ENCODE measurements around the gene ATP6AP1. TPM values are rescaled to one million over a fixed set of nuclear protein-coding genes. Genes with fewer than 3 reads are reported as not detected.
A peak's percentile ranks its signal among the peaks of the same experiment; 100 is the strongest.

Gene ATP6AP1
- total RNA-seq, 1 experiment from 2014 or later = 48.9 TPM

DNA sequence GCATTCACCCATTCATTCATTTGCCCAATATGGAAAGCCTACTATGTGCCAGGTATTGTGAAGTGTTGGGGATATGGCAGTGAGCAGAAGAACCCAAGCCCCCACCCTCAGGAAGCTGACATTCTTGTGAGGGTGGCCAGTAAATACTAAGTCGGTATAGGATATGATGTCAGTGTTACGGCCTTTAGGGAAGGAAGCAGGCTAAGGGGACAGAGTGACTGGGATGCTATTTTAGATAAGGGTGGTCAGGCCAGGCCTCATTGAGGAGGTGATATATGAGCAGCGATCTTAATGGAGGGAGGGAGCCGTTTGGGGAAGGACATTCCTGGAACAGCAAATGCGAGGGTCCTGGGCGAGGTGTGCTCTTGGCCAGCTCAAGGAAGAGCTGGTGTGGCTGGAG is 2.0 kb downstream of the ATP6AP1 start:
- no peak for DNase-seq (ENCODE audit: low read depth)

DNA sequence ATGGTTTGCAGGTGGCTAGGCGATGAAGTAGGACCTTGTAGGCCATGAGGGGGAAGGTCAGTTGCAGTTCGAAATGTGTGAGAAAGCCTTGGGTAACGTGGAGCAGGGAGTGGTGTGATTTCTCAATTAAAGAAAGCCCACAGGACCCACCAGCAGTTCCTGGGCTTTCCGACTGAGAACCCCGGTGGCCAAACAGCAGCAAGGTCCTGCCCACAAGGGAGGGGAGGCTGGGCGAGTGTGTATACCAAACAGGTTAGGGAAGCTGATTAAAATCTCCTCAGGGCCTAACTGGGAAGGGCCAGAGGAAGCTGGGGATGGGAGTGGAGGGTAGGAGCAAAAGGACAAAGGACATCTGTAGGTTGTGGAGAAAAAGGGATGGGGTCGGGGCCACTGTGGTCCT is 2.4 kb downstream of the ATP6AP1 start:
- DNase-seq (ENCODE audit: low read depth) = no peak

DNA sequence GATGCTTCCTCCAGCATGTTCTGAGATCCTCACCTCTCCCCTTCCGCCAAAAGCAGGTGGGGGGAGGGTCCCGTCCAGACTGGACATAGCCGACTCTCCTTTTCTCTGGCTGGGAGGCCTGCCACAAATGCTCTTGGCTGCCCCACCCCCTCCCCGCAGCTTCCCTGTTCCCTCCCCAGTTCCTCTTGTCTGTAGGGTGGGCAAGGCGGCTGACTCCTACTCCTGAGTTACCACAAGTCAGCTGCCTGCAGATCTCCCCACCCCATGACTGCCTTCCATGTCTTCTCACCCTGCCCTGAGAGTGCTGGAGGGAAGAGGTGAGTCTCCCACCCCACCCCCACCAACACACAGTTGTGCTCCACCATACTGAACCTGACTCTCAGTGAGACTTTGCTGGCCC is 2.9 kb downstream of the ATP6AP1 start:
- DNase-seq (ENCODE audit: low read depth) = no peak

DNA sequence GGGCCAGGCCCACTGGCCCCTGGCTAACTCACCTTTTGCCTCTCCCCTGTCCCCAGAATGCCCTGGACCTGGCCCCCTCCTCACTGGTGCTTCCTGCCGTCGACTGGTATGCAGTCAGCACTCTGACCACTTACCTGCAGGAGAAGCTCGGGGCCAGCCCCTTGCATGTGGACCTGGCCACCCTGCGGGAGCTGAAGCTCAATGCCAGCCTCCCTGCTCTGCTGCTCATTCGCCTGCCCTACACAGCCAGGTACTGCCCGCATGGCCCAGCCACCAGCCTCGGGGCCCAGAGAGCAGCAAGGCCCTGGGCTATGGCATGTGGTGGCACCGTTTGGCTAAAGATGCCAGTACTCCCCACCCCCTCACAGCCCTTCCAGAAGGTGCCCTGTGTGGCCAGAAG is 3.7 kb downstream of the ATP6AP1 start:
- DNase-seq (ENCODE audit: low read depth) = no peak

DNA sequence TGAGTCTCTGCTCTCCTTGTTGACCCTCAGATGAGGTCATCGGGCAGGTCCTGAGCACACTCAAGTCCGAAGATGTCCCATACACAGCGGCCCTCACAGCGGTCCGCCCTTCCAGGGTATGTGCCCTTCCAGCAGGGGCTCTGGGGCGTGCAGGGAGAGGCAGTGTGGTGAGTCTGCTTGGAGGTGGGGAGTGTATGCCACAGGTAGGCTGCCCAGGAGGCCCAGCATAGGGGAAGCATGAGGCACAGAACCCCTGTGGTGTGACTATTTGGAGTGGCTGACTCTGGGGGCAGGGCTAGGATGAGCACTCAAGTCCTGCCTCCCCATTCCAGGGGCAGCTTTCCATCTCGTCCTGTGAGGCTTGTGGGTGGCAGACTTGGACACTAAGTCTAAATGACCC is 5.1 kb downstream of the ATP6AP1 start:
- no peak for DNase-seq (ENCODE audit: low read depth)

DNA sequence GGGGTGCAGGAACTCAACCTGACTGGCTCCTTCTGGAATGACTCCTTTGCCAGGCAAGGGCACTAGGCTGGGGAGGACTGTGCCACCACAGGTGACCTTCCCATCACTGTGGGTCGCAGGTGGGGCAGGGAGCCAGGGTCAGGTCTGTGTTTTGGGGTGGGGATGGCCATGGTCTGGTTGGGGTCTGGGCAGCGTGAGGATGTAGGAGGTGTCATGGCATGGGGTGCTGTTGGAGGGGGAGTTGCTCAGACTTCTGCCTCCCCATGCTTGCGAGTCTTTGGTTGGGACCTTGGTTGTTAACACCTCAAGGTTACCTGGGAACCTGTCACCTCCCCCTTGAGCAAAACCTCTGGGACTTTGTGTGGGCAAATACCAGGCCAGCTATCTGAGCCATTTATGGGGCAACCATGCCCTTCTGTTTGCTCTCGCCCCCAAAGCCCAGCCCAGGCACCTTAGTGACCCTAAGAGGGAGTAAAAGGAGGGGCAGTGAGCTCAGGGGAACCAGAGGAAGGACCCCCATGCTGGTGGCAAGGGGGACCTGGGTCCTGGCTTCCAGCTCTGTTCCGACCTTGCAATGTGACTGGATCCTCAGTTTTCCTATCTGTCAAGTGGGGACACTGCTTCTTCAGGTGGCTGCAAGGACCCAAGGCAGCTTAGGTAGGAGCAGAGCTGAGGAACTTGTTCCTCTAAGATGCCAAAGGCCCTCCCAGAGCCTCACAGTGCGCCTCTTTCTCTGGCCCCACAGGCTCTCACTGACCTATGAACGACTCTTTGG is 6.1 kb downstream of the ATP6AP1 start:
- DNase-seq (ENCODE audit: low read depth) = no peak

DNA sequence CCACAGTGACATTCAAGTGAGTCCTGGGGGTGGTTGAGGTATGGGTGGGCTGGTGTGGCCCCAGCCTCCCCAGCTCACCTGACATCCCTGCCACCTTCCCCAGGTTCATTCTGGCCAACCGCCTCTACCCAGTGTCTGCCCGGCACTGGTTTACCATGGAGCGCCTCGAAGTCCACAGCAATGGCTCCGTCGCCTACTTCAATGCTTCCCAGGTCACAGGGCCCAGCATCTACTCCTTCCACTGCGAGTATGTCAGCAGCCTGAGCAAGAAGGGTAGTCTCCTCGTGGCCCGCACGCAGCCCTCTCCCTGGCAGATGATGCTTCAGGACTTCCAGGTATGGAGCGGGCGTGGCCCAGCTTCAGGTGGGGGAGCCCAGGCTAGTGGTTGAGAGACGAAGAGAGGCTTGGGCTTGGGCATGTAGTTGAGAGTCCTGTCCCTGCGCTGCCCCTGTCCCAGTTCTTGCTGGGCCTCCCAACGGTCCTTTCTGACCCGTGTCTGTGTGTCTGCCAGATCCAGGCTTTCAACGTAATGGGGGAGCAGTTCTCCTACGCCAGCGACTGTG is 6.8 kb downstream of the ATP6AP1 start:
- no peak for DNase-seq (ENCODE audit: low read depth)

DNA sequence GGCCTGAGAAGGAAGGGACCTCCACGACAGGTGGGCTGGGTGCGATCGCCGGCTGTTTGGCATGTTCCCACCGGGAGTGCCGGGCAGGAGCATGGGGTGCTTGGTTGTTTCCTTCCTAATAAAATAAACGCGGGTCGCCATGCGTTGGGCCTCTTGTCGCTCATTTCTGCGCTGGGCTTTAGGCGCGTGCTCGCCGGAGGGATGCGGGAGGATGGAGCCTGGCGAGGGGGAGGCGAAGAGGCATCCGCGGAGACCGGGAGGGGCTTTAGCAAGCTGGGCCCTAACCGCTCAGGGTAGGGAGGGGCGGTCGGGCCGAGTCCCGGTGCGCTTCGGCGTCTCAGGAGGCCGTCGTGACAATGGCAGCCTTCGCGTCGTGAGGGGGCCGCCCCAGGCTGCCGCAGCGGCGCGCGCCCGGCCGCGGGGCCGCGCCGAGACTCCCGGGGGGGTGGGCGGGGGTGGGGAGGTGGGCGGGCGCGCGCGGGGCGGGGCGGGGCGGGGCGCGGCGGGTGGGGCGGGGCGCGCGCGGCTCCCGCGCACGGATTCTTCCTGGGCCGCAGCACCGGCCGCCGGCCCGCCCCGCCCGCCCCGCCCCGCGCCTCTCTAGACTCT is 8.0 kb downstream of the ATP6AP1 start:
- no peak for DNase-seq (ENCODE audit: low read depth)

DNA sequence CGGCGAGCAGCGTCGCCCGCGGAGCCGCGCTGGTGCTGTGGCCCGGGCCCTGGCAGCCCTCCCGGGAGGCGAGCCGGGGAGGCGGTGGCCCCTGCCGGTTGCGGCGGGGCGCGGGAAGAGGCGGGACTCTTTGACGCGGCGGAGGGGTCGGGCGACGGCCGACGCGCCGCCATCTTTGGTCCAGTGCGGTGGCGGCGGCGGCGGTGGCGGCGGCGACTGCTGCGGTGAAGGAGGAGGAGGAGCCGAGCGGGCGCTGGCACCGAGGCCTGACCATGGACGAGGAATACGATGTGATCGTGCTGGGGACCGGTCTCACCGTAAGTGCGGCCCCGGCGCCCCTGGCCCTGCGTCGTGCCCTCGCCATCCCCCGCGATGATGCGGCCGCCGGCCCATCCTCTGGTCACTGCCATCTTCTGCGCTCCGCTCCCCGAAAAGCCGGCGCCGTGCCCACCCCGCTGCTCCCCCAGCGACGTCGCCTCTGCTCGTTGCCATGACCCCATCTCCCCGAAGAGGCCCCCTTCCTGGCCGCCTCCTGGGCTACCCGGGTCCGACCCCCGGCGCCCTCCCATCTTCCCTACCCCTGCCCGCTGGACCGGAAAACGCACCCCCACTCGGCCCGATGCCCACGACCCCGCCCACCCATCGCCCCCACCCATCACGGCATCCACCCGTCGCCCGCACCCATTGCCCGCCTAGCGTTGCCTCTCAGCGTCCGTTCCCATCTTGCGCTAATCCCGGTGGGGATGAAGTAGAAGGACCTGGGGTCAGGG is 8.7 kb downstream of the ATP6AP1 start, which contains the start of gene GDI1:
TSS of gene GDI1 (plus strand) at position 172 of the 770 bp plus-strand sequence. CDS start at position 273, 101 bp downstream.
- DNase-seq (ENCODE audit: low read depth) = peak; percentile 43

DNA sequence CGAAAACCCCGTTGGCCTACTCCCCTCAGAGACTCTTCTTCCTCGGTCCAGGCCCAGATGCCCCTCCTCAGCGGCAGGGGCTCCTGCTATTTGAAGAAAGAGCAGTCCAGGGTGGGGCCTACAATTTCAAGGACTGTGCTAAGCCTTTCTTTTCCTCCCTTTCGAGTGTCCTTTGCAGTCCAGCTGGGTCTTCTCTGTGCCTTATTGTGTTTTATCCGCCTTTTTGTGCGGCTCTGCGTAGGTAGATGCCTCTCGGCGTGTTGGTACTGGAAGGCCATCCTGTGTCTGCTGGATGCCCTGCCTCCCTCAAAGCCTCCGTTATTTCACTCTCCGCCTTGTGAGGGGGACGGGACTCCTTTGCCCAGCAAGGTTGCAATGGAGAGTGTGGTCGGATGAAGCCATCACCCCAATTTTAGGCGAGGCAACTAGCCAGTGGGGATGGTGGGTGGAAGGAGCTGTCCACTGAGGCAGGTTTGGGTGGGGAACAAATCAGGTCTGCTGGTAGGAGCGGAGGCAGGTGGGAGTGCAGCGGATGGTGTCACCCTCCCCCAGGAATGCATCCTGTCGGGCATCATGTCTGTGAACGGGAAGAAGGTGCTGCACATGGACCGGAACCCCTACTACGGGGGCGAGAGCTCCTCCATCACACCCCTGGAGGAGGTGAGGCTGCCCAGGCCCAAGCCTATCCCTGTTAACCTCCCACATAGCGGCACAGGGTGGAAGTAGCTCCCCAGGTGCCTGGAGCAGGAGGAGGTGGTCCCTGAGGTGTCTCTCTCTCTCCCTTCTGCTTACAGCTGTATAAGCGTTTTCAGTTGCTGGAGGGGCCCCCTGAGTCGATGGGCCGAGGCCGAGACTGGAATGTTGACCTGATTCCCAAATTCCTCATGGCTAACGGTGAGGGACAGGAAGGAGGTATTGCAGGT is 9.8 kb downstream of the ATP6AP1 start:
- no peak for DNase-seq (ENCODE audit: low read depth)

DNA sequence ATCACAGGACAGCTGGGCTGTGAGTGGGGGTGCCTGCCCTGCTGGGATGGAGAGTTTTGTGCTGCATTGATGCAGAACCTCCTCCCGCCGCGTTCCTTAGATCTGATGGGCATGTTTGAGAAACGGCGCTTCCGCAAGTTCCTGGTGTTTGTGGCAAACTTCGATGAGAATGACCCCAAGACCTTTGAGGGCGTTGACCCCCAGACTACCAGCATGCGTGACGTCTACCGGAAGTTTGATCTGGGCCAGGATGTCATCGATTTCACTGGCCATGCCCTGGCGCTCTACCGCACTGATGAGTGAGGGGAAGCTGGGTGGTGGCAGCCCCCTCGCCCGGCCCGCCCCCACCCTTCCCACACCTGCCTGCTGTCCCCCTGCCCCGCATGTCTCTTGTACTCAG is 11.4 kb downstream of the ATP6AP1 start:
- DNase-seq (ENCODE audit: low read depth) = no peak

DNA sequence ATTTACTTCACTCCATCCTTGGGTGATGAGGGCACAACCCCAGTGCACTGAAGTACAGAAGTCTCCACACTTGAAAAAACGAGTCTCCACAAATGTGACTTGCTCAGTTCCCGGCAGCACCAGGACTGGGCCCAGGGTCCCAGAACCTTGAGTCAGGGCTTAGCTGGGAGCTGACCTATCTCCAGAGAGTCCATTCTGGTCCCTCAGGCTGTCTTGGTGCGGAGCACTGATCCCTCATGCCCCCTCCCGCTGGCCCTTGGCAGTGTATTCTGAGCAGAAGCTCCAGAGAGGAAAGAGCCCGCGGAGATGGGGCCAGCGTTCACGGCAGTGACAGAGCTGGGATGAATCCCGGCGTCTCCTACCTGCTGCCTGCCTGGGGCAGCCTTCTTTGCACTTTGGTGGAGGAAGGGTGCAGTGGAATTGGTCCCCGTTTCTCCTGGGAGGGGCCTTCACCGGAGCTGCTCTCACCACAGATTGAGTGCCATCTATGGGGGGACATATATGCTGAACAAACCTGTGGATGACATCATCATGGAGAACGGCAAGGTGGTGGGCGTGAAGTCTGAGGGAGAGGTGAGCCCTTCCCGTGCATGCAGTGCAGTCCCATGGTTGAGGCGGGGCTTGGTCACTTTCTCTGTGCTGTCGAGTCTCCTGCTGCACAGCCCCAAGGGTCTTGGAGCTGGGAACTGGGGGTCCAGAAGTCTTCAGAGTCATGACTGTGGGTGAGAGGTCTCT is 12.3 kb downstream of the ATP6AP1 start:
- no peak for DNase-seq (ENCODE audit: low read depth)

DNA sequence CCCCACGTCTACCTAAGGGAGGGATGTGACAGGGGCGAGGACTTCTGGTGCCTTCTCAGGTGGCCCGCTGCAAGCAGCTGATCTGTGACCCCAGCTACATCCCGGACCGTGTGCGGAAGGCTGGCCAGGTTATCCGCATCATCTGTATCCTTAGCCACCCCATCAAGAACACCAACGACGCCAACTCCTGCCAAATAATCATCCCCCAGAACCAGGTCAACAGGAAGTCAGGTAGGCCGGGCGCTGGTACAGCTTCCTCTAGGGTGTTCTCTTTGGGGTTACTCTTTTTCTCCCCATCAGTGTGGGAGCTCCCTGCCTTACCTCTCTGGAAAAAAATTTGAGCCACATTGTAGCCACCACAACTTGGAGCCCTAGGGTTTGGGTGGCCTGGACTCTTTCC is 13.1 kb downstream of the ATP6AP1 start:
- no peak for DNase-seq (ENCODE audit: low read depth)

DNA sequence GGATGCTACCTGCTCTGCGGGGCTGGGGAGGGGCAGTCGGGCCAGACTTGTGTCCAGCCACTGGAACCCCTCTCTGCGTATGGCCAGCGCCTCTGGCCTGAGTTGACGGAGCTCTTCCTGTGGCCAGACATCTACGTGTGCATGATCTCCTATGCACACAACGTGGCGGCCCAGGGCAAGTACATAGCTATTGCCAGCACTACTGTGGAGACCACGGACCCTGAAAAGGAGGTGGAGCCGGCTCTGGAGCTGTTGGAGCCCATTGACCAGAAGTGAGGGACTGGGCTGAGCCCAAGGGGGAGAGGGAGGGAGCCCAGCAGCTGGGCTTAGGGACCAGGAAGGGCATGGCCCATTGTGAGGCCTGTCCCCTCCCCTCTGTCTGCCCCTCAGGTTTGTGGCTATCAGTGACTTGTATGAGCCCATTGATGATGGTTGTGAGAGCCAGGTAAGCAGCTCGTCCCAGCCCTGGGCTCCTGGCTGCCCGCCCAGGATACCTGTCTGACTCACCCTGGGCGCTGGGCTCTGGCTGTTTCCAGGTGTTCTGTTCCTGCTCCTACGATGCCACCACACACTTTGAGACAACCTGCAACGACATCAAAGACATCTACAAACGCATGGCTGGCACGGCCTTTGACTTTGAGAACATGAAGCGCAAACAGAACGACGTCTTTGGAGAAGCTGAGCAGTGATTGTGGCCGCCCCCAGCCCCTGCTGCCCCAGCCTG is 13.7 kb downstream of the ATP6AP1 start:
- DNase-seq (ENCODE audit: low read depth) = no peak

DNA sequence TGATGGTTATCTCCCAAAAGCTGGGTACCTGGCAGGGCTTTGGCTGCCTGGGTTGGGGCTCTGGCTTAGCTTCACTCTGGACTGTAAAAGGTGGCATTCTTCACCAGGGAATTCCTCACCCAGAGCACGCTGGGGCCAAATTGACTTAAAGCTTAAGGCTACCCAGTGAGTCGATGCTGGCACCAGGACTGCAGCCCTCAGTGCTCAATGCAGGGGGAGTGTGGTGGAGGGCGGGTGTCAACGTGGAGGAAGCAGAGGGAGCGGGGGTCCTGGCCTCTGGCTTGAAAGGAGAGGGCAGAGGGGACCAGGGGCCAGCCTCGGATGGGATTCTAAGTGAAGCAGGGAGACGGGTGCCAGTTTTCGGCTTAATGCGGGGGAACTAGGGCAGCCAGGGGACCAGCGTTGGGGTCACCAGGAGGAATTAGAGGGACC is 15.0 kb downstream of the ATP6AP1 start:
- DNase-seq (ENCODE audit: low read depth) = no peak

DNA sequence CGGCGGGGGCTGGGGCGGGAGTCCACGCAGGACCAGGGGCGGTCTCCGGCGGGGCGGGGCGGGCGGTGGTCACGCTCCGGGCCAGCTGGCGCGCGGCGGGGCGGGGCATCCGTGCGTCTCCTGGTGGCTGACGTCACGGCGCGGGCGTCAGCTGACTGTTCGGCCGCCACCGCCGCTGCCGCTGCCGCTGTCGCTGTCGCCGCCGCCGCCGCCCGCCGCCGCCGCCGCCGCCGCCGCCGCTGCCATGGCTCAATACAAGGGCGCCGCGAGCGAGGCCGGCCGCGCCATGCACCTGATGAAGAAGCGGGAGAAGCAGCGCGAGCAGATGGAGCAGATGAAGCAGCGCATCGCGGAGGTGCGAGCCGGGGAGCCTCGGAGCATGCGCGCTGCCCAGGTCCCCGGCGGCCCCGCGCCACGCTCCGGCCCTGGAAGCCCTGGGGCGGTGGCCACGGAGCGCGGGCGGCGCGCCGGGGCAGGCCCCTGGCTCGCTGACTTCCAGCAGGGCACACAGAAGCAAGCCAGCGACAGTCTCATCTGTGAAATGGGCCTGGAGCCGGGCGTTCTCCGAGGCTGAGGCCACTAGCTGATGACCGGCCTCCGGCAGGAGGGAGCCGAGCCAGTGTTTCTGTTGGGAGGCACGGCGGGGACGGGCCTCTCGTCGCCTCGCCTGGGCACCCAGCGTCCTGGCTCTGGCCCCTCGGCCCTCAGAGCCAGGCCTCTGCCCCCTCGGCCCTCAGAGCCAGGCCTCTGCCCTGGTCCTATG is 15.7 kb downstream of the ATP6AP1 start, which contains the start of gene FAM50A:
TSS of gene FAM50A (plus strand) at position 150 of the 763 bp plus-strand sequence. CDS start at position 245, 95 bp downstream.
- DNase-seq (ENCODE audit: low read depth) = peak; percentile 50

DNA sequence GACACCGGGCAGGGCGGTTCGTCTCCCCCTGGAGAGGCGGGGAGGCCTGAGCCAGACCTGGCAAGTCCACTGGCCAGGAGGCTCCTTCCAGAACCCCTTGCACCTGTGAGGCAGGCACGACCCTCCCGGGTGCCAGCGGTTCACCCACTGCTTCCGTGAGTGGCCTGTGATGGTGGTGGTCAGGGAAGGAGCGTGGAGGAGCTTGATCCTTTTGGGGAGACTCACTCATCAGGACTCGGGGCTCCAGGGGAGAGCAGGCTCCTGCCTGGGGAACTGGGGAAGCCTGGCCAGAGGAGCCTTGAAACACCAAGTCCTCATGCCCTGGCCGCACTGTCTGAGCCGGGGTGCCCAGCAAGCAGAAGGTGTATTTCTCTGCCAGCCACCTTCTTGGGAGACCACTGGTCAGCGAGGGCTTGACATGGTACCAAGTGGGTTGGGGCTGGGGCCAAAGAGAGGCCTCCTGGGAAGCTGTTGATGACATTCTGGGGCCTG is 16.3 kb downstream of the ATP6AP1 start:
- DNase-seq (ENCODE audit: low read depth) = no peak

DNA sequence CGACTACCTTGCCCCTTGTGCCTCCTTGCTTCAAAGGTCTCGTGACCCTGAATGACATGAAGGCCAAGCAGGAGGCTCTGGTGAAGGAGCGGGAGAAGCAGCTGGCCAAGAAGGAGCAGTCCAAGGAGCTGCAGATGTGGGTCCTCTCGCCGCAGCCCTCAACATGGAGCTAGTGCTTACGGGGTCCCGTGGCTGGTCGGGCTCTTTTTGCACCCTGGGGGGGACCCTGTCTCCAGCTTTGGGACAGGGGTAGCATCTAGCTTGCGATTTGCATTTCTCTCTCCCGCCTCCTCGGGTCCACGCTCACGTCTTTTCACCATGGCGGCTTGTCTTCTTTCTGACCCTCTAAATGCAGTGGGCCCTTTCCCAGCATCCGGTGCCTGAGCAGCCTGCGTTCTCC is 17.3 kb downstream of the ATP6AP1 start:
- DNase-seq (ENCODE audit: low read depth) = no peak

DNA sequence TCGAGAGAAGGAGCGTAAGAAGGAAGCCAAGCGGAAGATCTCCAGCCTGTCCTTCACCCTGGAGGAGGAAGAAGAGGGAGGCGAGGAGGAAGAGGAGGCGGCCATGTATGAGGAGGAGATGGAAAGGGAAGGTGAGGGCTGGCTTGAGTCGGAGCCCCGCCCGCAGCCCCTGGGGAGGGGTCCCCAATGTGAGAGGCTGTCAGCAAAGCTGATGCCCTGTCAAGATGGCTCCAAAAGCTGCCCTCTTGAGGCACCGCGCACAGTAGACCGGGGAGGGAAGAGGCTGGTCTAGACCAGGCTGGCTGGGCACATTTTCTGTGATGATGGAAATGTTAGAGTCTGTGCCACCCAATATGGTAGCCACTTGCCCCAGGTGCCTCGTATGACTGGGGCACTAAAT is 18.0 kb downstream of the ATP6AP1 start:
- no peak for DNase-seq (ENCODE audit: low read depth)

All from LHCN-M2 (cell line).